Skeletal muscle tissue (tissue), 4 donors: Measurements from ENCODE around the gene CEP89. TPM values are rescaled to one million over a fixed set of nuclear protein-coding genes. Genes with fewer than 3 reads are reported as not detected.
"Not testable (repeated sequence)": the region's sequence is repeated elsewhere in the genome, so short reads cannot be mapped to it uniquely, and the experiment has no call there.

Experiments
- H3K27ac ChIP-seq: one replicate; pipeline ENCODE4 v1.7.0; 2013; ENCODE audit warnings: mild to moderate bottlenecking, low read depth, low read length, inconsistent platforms
- H3K27me3 ChIP-seq, 3 donors: one replicate each; pipeline ENCODE4 v1.7.0; 2013; ENCODE audit warnings: low read length in 3 of 3; ENCODE audit not compliant: control insufficient read depth in 3 of 3, insufficient read depth in 3 of 3
- H3K36me3 ChIP-seq, 3 donors: one replicate each; pipeline ENCODE4 v1.7.0; 2013; ENCODE audit warnings: low read length in 3 of 3; ENCODE audit not compliant: control insufficient read depth in 3 of 3, insufficient read depth in 3 of 3
- H3K4me1 ChIP-seq, 3 donors: one replicate each; pipeline ENCODE4 v1.7.0; 2013; ENCODE audit warnings: low read length in 3 of 3, mild to moderate bottlenecking in 3 of 3; ENCODE audit not compliant: control insufficient read depth in 3 of 3, insufficient read depth in 3 of 3
- H3K4me3 ChIP-seq, 3 donors: one replicate each; pipeline ENCODE4 v1.7.0; 2013; ENCODE audit warnings: low read length in 3 of 3
- H3K9ac ChIP-seq, 3 donors: one replicate each; pipeline ENCODE4 v1.7.0; 2013; ENCODE audit warnings: low read length in 3 of 3, mild to moderate bottlenecking in 3 of 3, moderate library complexity in 2 of 3, low read depth in 1 of 3
- H3K9me3 ChIP-seq, 3 donors: one replicate each; pipeline ENCODE4 v1.7.0; 2013; ENCODE audit warnings: low read length in 3 of 3; ENCODE audit not compliant: control insufficient read depth in 3 of 3
- total RNA-seq: library from RNA; depleted of rRNA; stranded (reverse); fragments of >200 nt; gene quantifications from one replicate; pipeline ENCODE4 v1.2.3, GENCODE V29; 2014
- donor health status: Osteomylitis.

Gene CEP89
- 7.8 TPM for total RNA-seq

GRCh38 chr19:32971715-32972540, at the start of gene CEP89, which contains the start of gene FAAP24:
CEP89 (minus strand) TSS chr19:32971958; CDS start chr19:32971874, 84 bp downstream.
FAAP24 (plus strand) TSS chr19:32972242; CDS start chr19:32973197, 955 bp downstream.
- H3K27ac ChIP-seq, result peak within 1 kb of the TSS; percentile 66
- H3K9ac ChIP-seq, result peak within 1 kb of the TSS; percentile 78 to 83 (median 82)
- H3K27me3 ChIP-seq, result no peaks in the 10 kb centered on the region
- peaks cover 11 to 17% (median 16%) of the 10 kb centered on the region in 3 donors for H3K4me1 ChIP-seq
- no peaks in the 10 kb centered on the region for H3K9me3 ChIP-seq
- peak within 1 kb of the TSS; percentile 91 to 93 (median 91) for H3K4me3 ChIP-seq
- peaks cover 2 to 4% (median 2%) of the 10 kb centered on the region in 3 donors for H3K36me3 ChIP-seq

DNA sequence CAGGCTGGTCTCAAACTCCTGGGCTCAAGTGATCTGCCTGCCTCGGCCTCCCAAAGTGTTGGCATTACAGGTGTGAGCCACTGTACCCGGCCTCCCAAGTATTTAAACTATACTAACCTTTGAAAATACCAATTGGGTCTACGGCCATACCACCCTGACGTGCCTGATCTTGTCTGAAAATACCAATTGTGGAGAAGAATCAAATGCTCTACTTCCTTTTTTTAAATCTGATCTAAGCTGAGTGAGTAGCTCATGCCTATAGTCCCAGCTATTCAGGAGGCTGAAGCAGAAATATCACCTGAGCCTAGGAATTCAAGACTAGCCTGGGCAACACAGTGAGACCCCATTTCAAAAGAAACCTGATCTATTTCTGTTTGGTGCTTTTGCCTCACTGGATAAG, 39.1 kb upstream of the CEP89 start:
- H3K36me3 ChIP-seq, H3K9me3 ChIP-seq, H3K4me1 ChIP-seq, H3K4me3 ChIP-seq, H3K27ac ChIP-seq, H3K27me3 ChIP-seq, H3K9ac ChIP-seq: not testable (repeated sequence)

DNA sequence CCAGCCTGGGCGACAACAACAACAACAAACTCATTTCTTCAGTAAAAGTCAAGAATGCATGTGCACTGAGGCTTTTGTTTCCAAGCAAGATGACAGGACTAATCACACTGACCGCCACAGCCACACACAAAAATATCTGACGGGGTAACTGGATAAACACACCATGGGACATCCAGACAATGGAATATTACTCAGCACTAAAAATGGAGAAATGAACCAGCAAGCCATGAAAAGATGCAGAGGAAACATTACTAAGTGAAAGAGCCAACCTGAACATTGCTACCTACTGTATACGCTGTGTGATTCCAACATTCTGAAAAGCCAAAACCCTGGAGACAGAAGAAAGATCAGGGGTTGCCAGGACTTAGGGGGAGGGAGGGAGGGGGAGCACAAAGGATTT, 37.0 kb upstream of the CEP89 start:
- Histone ChIP-seq H3K9me3 (no peaks in the 10 kb centered on the region), H3K9ac (no peak overlapping the region), H3K4me1 (no peaks in the 10 kb centered on the region), H3K27me3 (no peaks in the 10 kb centered on the region), H3K27ac (no peak overlapping the region), H3K4me3 (no peak overlapping the region), H3K36me3 (no peaks in the 10 kb centered on the region)

GRCh38 chr19:33005440-33005839, 33.7 kb upstream of the CEP89 start:
- no peaks in the 10 kb centered on the region for H3K9me3 ChIP-seq
- H3K4me1 ChIP-seq, result no peaks in the 10 kb centered on the region
- no peak overlapping the region for H3K9ac ChIP-seq
- no peak overlapping the region for H3K27ac ChIP-seq
- no peaks in the 10 kb centered on the region for H3K27me3 ChIP-seq
- H3K36me3 ChIP-seq, result no peaks in the 10 kb centered on the region
- no peak overlapping the region for H3K4me3 ChIP-seq

GRCh38 chr19:33003424-33004024, 31.8 kb upstream of the CEP89 start:
- H3K9me3 ChIP-seq, H3K4me3 ChIP-seq, H3K36me3 ChIP-seq, H3K27ac ChIP-seq, H3K27me3 ChIP-seq, H3K9ac ChIP-seq, H3K4me1 ChIP-seq: not testable (repeated sequence)

- not testable (repeated sequence) for H3K27ac ChIP-seq, H3K27me3 ChIP-seq, H3K4me1 ChIP-seq, H3K9ac ChIP-seq, H3K4me3 ChIP-seq, H3K9me3 ChIP-seq, H3K36me3 ChIP-seq
Measured at GRCh38 chr19:33002126-33002865, 30.5 kb upstream of the CEP89 start.

GRCh38 chr19:33000910-33001309, 29.2 kb upstream of the CEP89 start:
- no peaks in the 10 kb centered on the region for H3K9me3 ChIP-seq
- H3K4me3 ChIP-seq, result no peak overlapping the region
- H3K36me3 ChIP-seq, result no peaks in the 10 kb centered on the region
- peaks cover 0 to 3% (median 0%) of the 10 kb centered on the region in 3 donors for H3K27me3 ChIP-seq
- no peak overlapping the region for H3K9ac ChIP-seq
- no peaks in the 10 kb centered on the region for H3K4me1 ChIP-seq
- no peak overlapping the region for H3K27ac ChIP-seq

DNA sequence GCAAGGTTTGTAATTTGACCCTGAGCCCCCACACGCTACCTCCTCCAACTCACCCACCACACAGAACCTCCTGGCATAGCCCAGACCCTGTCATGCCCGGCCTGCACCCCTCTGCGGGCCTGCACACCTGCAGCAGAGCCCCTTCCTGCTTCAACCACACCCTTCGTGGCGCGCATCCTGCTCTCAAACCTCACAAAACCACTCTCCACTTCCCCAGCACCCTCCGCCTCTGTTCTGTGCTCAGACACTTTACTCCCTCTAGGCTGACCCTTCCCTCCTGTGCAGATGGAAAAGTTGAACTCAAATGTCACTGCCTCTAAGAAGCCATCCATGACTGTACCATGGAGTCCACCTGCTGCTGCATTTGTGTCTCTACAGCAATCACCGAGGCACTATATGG, 28.8 kb upstream of the CEP89 start:
- Histone ChIP-seq H3K4me3 (no peak overlapping the region), H3K9me3 (no peaks in the 10 kb centered on the region), H3K36me3 (no peaks in the 10 kb centered on the region), H3K27me3 (peaks cover 0 to 3% (median 0%) of the 10 kb centered on the region in 3 donors), H3K27ac (no peak overlapping the region), H3K9ac (no peak overlapping the region), H3K4me1 (no peaks in the 10 kb centered on the region)

GRCh38 chr19:32998722-32999121, 27.0 kb upstream of the CEP89 start:
- Histone ChIP-seq H3K27ac (no peak overlapping the region), H3K36me3 (no peaks in the 10 kb centered on the region), H3K9me3 (no peaks in the 10 kb centered on the region), H3K4me1 (no peaks in the 10 kb centered on the region), H3K27me3 (peaks cover 0 to 3% (median 0%) of the 10 kb centered on the region in 3 donors), H3K9ac (no peak overlapping the region), H3K4me3 (no peak overlapping the region)
